Measurements from ENCODE around the gene WDR4.
"Not testable (repeated sequence)": the region's sequence is repeated elsewhere in the genome, so short reads cannot be mapped to it uniquely, and the experiment has no call there.

WDR4 gene

DNA sequence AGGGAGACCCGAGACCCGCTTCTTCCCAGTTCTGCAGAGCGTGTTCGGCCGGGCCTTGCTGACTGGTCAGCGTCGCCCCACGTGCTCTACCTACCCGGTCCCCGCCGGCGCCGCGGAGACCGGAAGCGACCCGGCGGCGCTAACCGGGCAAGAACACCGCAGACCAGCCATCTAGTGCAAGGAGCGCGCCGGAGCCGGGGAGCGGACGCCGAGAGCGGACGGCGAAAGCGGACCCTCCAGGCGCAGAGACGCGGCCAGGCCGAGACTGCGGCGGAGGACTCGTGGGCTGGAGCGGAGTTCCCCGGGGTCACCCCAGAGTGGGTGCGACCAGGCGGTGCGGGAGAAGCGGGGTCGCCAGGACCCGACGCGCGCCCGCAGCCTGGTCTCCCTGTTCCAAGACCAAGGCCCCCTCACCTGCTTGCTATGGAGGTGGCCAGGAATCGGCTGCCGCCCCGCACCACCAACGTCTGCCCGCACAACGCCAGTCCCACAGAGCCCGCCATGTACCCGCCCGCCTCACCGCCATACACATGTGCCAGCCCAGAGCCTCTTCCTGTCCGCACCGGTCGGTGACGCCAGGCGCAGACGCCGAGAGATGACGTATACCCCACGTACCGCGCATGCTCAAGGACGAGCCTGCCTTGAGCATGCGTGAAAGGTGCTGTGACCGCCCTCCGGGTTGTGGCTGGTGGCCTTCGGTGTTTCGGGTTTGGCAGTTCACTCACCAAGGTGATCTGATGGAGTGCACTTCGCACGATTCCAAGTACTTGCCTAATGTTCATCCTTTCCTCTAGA lies at the start of gene WDR4:
WDR4 (minus strand) TSS at position 547 of the 795 bp plus-strand sequence; CDS start at position 503, 44 bp downstream.
- TF ChIP-seq CTCF (conservative IDR thresholded peaks at IDR 0.05; ENCODE audit: low read length) = no peak
- DNase-seq (ENCODE audit: low read depth) = peak; percentile 95

GRCh38 chr21:42927474-42928200 lies 48.3 kb upstream of the WDR4 start:
- not testable (repeated sequence) for H3K4me3 ChIP-seq (ENCODE audit: low read length); DNase-seq (ENCODE audit: low read depth)

More for the DNA sequence above, at the start of gene WDR4:
- H3K4me3 ChIP-seq (ENCODE audit: low read length) = peak within 1 kb of the TSS; percentile 63

GRCh38 chr21:42925114-42925926 lies 46.0 kb upstream of the WDR4 start, which contains the start of gene ERVH48-1:
ERVH48-1 (minus strand) TSS chr21:42925630; CDS start chr21:42919006, 6,624 bp downstream.
- no peak within 1 kb of the TSS for H3K4me3 ChIP-seq (ENCODE audit: low read length)
- TF ChIP-seq CTCF (conservative IDR thresholded peaks at IDR 0.05; ENCODE audit: low read length) = no peak
- no peak for DNase-seq (ENCODE audit: low read depth)

GRCh38 chr21:42924433-42924751 lies 45.1 kb upstream of the WDR4 start:
- no peak overlapping the region for H3K4me3 ChIP-seq (ENCODE audit: low read length)
- TF ChIP-seq CTCF (conservative IDR thresholded peaks at IDR 0.05; ENCODE audit: low read length) = no peak
- DNase-seq (ENCODE audit: low read depth) = no peak

- peak; percentile 83 for DNase-seq (ENCODE audit: low read depth)
- H3K4me3 ChIP-seq (ENCODE audit: low read length) = no peak overlapping the region
- TF ChIP-seq CTCF (conservative IDR thresholded peaks at IDR 0.05; ENCODE audit: low read length) = peak; percentile 82
Observed at GRCh38 chr21:42923553-42924432, 44.5 kb upstream of the WDR4 start.

DNA sequence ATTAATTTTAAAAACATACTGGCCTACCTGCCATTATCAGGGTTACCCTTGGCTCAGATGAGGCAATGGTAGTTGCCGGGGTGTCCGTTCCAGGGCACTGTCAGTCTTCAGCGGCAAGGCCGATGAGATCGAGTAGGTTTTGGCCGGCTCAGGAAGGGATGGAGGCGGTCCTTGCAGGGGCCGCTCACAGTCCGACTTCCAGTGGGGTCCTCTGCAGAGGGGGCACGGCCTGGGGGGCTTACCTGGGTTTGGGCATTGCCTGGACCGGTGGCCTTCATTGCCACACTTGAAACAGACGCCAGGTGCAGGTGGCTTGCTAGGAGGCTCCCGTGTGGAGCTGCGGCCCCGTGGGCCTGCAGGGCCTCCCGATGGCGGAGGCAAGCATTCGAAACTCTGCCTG lies 43.6 kb upstream of the WDR4 start:
- no peak for DNase-seq (ENCODE audit: low read depth)

More for the DNA sequence above, 43.6 kb upstream of the WDR4 start:
- H3K4me3 ChIP-seq (ENCODE audit: low read length) = no peak overlapping the region
- no peak for TF ChIP-seq CTCF (conservative IDR thresholded peaks at IDR 0.05; ENCODE audit: low read length)
